ENCODE data around the gene RAB3IP. TPM values are rescaled to one million over a fixed set of nuclear protein-coding genes. Genes with fewer than 3 reads are reported as not detected.

RAB3IP gene
- total and polyA plus RNA-seq, 9 donors = 3.9 to 31.7 (median 6.7) TPM

DNA sequence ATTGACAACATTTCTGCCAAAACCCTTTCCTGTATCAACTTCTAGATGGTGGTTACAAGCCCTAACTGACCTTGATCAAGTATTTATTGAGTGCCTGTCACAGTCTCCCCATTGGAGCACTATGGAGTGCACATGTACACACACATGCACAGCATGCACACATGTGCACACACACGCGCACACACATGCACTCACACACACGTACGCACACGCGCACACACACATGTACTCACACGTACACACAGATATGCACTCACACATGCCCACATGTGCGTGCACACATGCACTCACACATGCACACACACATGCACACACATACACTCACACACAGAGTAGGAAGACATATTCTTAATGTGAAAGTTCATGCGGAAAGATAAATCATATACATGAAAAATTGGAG, 130.0 kb downstream of the RAB3IP start:
- intact Hi-C loops (cut with DNase I) = no loop called here
- WGBS, 3 donors = 87 to 95% (median 94%) methylated on average over 9 of the region's 9 CpGs
- no peaks in the 10 kb centered on the region for H3K36me3 ChIP-seq
- H3K4me3 ChIP-seq = no peak overlapping the region
- no peak for DNase-seq
- H3K4me1 ChIP-seq (ENCODE audit: insufficient read depth) = no peaks in the 10 kb centered on the region
- no peaks in the 10 kb centered on the region for H3K9me3 ChIP-seq
- TF ChIP-seq, protein P1, sequence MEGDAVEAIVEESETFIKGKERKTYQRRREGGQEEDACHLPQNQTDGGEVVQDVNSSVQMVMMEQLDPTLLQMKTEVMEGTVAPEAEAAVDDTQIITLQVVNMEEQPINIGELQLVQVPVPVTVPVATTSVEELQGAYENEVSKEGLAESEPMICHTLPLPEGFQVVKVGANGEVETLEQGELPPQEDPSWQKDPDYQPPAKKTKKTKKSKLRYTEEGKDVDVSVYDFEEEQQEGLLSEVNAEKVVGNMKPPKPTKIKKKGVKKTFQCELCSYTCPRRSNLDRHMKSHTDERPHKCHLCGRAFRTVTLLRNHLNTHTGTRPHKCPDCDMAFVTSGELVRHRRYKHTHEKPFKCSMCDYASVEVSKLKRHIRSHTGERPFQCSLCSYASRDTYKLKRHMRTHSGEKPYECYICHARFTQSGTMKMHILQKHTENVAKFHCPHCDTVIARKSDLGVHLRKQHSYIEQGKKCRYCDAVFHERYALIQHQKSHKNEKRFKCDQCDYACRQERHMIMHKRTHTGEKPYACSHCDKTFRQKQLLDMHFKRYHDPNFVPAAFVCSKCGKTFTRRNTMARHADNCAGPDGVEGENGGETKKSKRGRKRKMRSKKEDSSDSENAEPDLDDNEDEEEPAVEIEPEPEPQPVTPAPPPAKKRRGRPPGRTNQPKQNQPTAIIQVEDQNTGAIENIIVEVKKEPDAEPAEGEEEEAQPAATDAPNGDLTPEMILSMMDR (IDR thresholded peaks at IDR 0.05) = no peak
- no peak for TF ChIP-seq EP300 (IDR thresholded peaks at IDR 0.05)
- TF ChIP-seq POLR2A (IDR thresholded peaks at IDR 0.05) = no peak
- H3K27ac ChIP-seq = no peak overlapping the region
- no peaks in the 10 kb centered on the region for H3K27me3 ChIP-seq

DNA sequence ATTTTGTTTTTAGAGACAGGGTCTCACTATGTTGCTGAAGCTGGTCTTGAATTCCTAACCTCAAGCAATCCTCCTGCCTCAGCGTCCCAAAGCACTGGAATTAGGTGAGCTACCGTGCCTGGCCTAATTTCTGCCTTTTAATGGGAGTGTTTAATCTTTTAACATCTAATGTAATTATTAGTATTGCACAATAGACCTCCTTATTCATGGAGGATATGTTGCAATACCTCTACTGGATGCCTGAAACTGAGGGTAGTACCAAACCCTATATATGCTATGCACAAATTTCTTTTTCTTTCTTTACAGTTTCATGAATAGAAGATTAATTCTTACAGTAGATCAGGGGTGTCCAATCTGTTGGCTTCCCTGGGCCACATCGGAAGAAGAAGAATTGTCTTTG, 134.1 kb downstream of the RAB3IP start:
- H3K27me3 ChIP-seq = no peaks in the 10 kb centered on the region
- H3K9me3 ChIP-seq = no peaks in the 10 kb centered on the region
- no peak overlapping the region for H3K4me3 ChIP-seq
- no peak for DNase-seq
- H3K4me1 ChIP-seq (ENCODE audit: insufficient read depth) = no peaks in the 10 kb centered on the region
- 55 to 60% (median 55%) methylated on average over 3 of the region's 3 CpGs for WGBS, 3 donors
- intact Hi-C loops (cut with DNase I) = no loop called here
- H3K27ac ChIP-seq = no peak overlapping the region
- TF ChIP-seq EP300 (IDR thresholded peaks at IDR 0.05) (no peak), POLR2A (IDR thresholded peaks at IDR 0.05) (no peak)
- TF ChIP-seq, protein P1 (IDR thresholded peaks at IDR 0.05) = no peak
- no peaks in the 10 kb centered on the region for H3K36me3 ChIP-seq

Other genes with a start within 250 kb of the RAB3IP start
- 100 to 1,000 TPM in 6 of 7 donors, 10 to 100 TPM in 1; 86.0 to 141 (median 109) TPM for gene CCT2, start 153.4 kb upstream of the RAB3IP start, total RNA-seq
- gene CCT2, start 153.4 kb upstream of the RAB3IP start, polyA plus RNA-seq = 100 to 1,000 TPM in 1 of 2 donors, 10 to 100 TPM in 1; 68.1 to 115 TPM
- gene LRRC10, start 128.0 kb upstream of the RAB3IP start, total RNA-seq = not detected
- gene LRRC10, start 128.0 kb upstream of the RAB3IP start, polyA plus RNA-seq = not detected
- not detected for gene BEST3, start 39.6 kb upstream of the RAB3IP start, total RNA-seq
- under 1 TPM in 1 of 2 donors, not detected in 1; 0.10 TPM for gene BEST3, start 39.6 kb upstream of the RAB3IP start, polyA plus RNA-seq
- gene MYRFL, start 86.4 kb downstream of the RAB3IP start, total RNA-seq = under 1 TPM in 1 of 7 donors, not detected in 6; 0.24 TPM
- gene MYRFL, start 86.4 kb downstream of the RAB3IP start, polyA plus RNA-seq = under 1 TPM in 1 of 2 donors, not detected in 1; 0.38 TPM